ENCODE data around the gene PITHD1.

- TF ChIP-seq BRCA1 (IDR thresholded peaks at IDR 0.05; ENCODE audit: low read depth, low read length), result no peak
- TF ChIP-seq CHD4 (IDR thresholded peaks at IDR 0.05), result no peak
- TF ChIP-seq JUND (IDR thresholded peaks at IDR 0.05; ENCODE audit: low read depth, low read length), result no peak
- no peak for TF ChIP-seq JUNB (IDR thresholded peaks at IDR 0.05)
- no peak for TF ChIP-seq RCOR1 (conservative IDR thresholded peaks at IDR 0.05; ENCODE audit: low read depth, low read length)
- no peak for TF ChIP-seq CHD2 (IDR thresholded peaks at IDR 0.05; ENCODE audit: borderline replicate concordance, low read depth, low read length)
- TF ChIP-seq CTCF (IDR thresholded peaks at IDR 0.05 in 2 of 3, conservative IDR thresholded peaks at IDR 0.05 in 1 of 3; ENCODE audit: control insufficient read depth in 2 of 3, extremely low read depth in 1 of 3, insufficient read depth in 1 of 3, low read depth in 3 of 3, low read length in 3 of 3), result no peak
- TF ChIP-seq ZBTB40 (IDR thresholded peaks at IDR 0.05; ENCODE audit: borderline replicate concordance), result no peak
- no peak for TF ChIP-seq ELK1 (IDR thresholded peaks at IDR 0.05; ENCODE audit: low read depth, low read length)
- TF ChIP-seq ATF3 (IDR thresholded peaks at IDR 0.05; ENCODE audit: borderline replicate concordance, extremely low read depth, low read depth, low read length), result no peak
These were observed 9.5 kb downstream of the PITHD1 start for GRCh38 chr1:23787701-23788100.

All from GM12878 (cell line).